H1 (cell line): ENCODE measurements around the gene UBAP1L. TPM values are rescaled to one million over a fixed set of nuclear protein-coding genes. Genes with fewer than 3 reads are reported as not detected.

ENCODE experiments used
- CHD2 ChIP-seq: IDR thresholded peaks from 2 replicates; pipeline ENCODE4 v1.6.1; 2012; ENCODE audit warnings: low read length, improper control_type of control experiment
- EGR1 ChIP-seq: IDR thresholded peaks from 2 replicates; pipeline ENCODE4 v1.6.1; 2011; ENCODE audit warnings: low read depth, low read length, borderline replicate concordance
- SIN3A ChIP-seq, 2 experiments: IDR thresholded peaks in 1 of 2; conservative IDR thresholded peaks in 1 of 2; 2 replicates each; pipeline ENCODE4 v1.6.1; 2011 to 2012; ENCODE audit warnings: low read length in 2 of 2, improper control_type of control experiment in 1 of 2, low read depth in 1 of 2, mild to moderate bottlenecking in 1 of 2
- SIX5 ChIP-seq: IDR thresholded peaks from 2 replicates; pipeline ENCODE4 v1.6.1; 2011; ENCODE audit warnings: mild to moderate bottlenecking, low read depth, low read length
- SP1 ChIP-seq: IDR thresholded peaks from 2 replicates; pipeline ENCODE4 v1.6.1; 2011; ENCODE audit warnings: low read depth, low read length
- TAF7 ChIP-seq: optimal IDR thresholded peaks from 2 replicates; pipeline ENCODE3; 2011; ENCODE audit warnings: low read depth, mild to moderate bottlenecking, inconsistent platforms, low read length, moderate library complexity, borderline replicate concordance
- YY1 ChIP-seq: IDR thresholded peaks from 2 replicates; pipeline ENCODE4 v1.6.1; 2011; ENCODE audit warnings: low read depth, mild to moderate bottlenecking, low read length
- polyA plus RNA-seq, 7 experiments: library from polyadenylated mRNA; depleted of rRNA in 3 of 7; stranded (reverse) in 5 of 7; unstranded in 2 of 7; fragments of >200 nt in 5 of 7; fragments of 200-250 nt in 2 of 7; gene quantifications; 1 replicate in 5 of 7; 2 replicates in 1 of 7; 4 replicates in 1 of 7; pipeline versions ENCODE4 v1.2.1 to v1.2.3, GENCODE V29; 2011 to 2013; ENCODE audit warnings: missing spikeins in 2 of 7, mixed read lengths in 2 of 7
- total RNA-seq: library from RNA; stranded (reverse); fragmentation: NEBNext Ultra II Directional; extraction: Animal tissue kit (Norgen Biotek cat#: 25700); gene quantifications from 2 replicates; pipeline ENCODE4 v1.2.1, GENCODE V29; 2021
- TF ChIP-seq, protein P1 (sequence below): fragments of 300-600 bp; sonication (generic); IDR thresholded peaks from 2 replicates; pipeline ENCODE4 v1.7.1; 2012; ENCODE audit warnings: low read length, moderate library complexity, mild to moderate bottlenecking, inconsistent platforms; ENCODE audit not compliant: insufficient replicate concordance

The UBAP1L gene
- total and polyA plus RNA-seq, 2 of the 8 experiments (the other 6 are each of a cell fraction or from before 2014, with no cell fraction given) = 0.67 to 1.7 TPM

GRCh38 chr15:65052956-65053355 is 62.0 kb downstream of the UBAP1L start (continued):
- TF ChIP-seq, protein P1, sequence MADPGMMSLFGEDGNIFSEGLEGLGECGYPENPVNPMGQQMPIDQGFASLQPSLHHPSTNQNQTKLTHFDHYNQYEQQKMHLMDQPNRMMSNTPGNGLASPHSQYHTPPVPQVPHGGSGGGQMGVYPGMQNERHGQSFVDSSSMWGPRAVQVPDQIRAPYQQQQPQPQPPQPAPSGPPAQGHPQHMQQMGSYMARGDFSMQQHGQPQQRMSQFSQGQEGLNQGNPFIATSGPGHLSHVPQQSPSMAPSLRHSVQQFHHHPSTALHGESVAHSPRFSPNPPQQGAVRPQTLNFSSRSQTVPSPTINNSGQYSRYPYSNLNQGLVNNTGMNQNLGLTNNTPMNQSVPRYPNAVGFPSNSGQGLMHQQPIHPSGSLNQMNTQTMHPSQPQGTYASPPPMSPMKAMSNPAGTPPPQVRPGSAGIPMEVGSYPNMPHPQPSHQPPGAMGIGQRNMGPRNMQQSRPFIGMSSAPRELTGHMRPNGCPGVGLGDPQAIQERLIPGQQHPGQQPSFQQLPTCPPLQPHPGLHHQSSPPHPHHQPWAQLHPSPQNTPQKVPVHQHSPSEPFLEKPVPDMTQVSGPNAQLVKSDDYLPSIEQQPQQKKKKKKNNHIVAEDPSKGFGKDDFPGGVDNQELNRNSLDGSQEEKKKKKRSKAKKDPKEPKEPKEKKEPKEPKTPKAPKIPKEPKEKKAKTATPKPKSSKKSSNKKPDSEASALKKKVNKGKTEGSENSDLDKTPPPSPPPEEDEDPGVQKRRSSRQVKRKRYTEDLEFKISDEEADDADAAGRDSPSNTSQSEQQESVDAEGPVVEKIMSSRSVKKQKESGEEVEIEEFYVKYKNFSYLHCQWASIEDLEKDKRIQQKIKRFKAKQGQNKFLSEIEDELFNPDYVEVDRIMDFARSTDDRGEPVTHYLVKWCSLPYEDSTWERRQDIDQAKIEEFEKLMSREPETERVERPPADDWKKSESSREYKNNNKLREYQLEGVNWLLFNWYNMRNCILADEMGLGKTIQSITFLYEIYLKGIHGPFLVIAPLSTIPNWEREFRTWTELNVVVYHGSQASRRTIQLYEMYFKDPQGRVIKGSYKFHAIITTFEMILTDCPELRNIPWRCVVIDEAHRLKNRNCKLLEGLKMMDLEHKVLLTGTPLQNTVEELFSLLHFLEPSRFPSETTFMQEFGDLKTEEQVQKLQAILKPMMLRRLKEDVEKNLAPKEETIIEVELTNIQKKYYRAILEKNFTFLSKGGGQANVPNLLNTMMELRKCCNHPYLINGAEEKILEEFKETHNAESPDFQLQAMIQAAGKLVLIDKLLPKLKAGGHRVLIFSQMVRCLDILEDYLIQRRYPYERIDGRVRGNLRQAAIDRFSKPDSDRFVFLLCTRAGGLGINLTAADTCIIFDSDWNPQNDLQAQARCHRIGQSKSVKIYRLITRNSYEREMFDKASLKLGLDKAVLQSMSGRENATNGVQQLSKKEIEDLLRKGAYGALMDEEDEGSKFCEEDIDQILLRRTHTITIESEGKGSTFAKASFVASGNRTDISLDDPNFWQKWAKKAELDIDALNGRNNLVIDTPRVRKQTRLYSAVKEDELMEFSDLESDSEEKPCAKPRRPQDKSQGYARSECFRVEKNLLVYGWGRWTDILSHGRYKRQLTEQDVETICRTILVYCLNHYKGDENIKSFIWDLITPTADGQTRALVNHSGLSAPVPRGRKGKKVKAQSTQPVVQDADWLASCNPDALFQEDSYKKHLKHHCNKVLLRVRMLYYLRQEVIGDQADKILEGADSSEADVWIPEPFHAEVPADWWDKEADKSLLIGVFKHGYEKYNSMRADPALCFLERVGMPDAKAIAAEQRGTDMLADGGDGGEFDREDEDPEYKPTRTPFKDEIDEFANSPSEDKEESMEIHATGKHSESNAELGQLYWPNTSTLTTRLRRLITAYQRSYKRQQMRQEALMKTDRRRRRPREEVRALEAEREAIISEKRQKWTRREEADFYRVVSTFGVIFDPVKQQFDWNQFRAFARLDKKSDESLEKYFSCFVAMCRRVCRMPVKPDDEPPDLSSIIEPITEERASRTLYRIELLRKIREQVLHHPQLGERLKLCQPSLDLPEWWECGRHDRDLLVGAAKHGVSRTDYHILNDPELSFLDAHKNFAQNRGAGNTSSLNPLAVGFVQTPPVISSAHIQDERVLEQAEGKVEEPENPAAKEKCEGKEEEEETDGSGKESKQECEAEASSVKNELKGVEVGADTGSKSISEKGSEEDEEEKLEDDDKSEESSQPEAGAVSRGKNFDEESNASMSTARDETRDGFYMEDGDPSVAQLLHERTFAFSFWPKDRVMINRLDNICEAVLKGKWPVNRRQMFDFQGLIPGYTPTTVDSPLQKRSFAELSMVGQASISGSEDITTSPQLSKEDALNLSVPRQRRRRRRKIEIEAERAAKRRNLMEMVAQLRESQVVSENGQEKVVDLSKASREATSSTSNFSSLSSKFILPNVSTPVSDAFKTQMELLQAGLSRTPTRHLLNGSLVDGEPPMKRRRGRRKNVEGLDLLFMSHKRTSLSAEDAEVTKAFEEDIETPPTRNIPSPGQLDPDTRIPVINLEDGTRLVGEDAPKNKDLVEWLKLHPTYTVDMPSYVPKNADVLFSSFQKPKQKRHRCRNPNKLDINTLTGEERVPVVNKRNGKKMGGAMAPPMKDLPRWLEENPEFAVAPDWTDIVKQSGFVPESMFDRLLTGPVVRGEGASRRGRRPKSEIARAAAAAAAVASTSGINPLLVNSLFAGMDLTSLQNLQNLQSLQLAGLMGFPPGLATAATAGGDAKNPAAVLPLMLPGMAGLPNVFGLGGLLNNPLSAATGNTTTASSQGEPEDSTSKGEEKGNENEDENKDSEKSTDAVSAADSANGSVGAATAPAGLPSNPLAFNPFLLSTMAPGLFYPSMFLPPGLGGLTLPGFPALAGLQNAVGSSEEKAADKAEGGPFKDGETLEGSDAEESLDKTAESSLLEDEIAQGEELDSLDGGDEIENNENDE = no peak
- TF ChIP-seq CHD2 (no peak), SIN3A (conservative IDR thresholded peaks at IDR 0.05 in 1 of 2, IDR thresholded peaks at IDR 0.05 in 1 of 2; ENCODE audit: low read depth in 1 of 2, low read length in 2 of 2) (no peak), SIX5 (no peak), SP1 (no peak), TAF7 (no peak), EGR1 (no peak), YY1 (no peak)
